Mesenchymal stem cell (in vitro differentiated cells and primary cell): ENCODE results near the gene PPP1R12C. TPM values are rescaled to one million over a fixed set of nuclear protein-coding genes. Genes with fewer than 3 reads are reported as not detected.

Experiments
- DNase-seq: peaks from one replicate; pipeline ENCODE4 v3.0.0-alpha.2; 2013
- H2AFZ ChIP-seq: one replicate; pipeline ENCODE4 v1.6.1; 2013; ENCODE audit warnings: low read depth, mild to moderate bottlenecking, control low read depth, inconsistent platforms, low read length, moderate library complexity
- H2AK5ac ChIP-seq: 2 replicates; pipeline ENCODE4 v1.6.1; 2013; ENCODE audit warnings: low read length, moderate library complexity, mild to moderate bottlenecking, inconsistent platforms; ENCODE audit not compliant: severe bottlenecking
- H2BK120ac ChIP-seq: one replicate; pipeline ENCODE4 v1.6.1; 2013; ENCODE audit warnings: low read depth, mild to moderate bottlenecking, inconsistent platforms, low read length, moderate library complexity
- H2BK12ac ChIP-seq, 2 experiments: one replicate each; pipeline ENCODE4 v1.6.1; 2013; ENCODE audit warnings: inconsistent platforms in 2 of 2, low read length in 2 of 2, mild to moderate bottlenecking in 2 of 2, moderate library complexity in 2 of 2, control low read depth in 1 of 2
- H2BK15ac ChIP-seq: one replicate; pipeline ENCODE4 v1.6.1; 2013; ENCODE audit warnings: mild to moderate bottlenecking, low read depth, inconsistent platforms; ENCODE audit not compliant: poor library complexity, severe bottlenecking
- H2BK5ac ChIP-seq: 2 replicates; pipeline ENCODE4 v1.6.1; 2013; ENCODE audit warnings: low read depth, mild to moderate bottlenecking, low read length, control low read depth, inconsistent platforms; ENCODE audit not compliant: poor library complexity, severe bottlenecking
- H3K14ac ChIP-seq, 2 experiments: one replicate each; pipeline ENCODE4 v1.6.1; 2013; ENCODE audit warnings: inconsistent platforms in 2 of 2, low read length in 2 of 2, control low read depth in 1 of 2, mild to moderate bottlenecking in 1 of 2, moderate library complexity in 1 of 2
- H3K18ac ChIP-seq, 2 experiments: one replicate each; pipeline ENCODE4 v1.6.1; 2013; ENCODE audit warnings: inconsistent platforms in 2 of 2, low read length in 2 of 2, control low read depth in 1 of 2, low read depth in 1 of 2, mild to moderate bottlenecking in 1 of 2
- H3K23ac ChIP-seq, 2 experiments: one replicate each; pipeline ENCODE4 v1.6.1; 2013; ENCODE audit warnings: inconsistent platforms in 2 of 2, low read length in 2 of 2, mild to moderate bottlenecking in 2 of 2, moderate library complexity in 2 of 2, control low read depth in 1 of 2
- H3K27ac ChIP-seq: 2 replicates; pipeline ENCODE4 v1.5.1; 2013; ENCODE audit warnings: mild to moderate bottlenecking, moderate library complexity, low read length, control low read depth, inconsistent platforms; ENCODE audit not compliant: poor library complexity, severe bottlenecking
- H3K27me3 ChIP-seq, 2 experiments: 2 replicates each; pipeline versions ENCODE4 v1.6.1 to v1.7.0; 2013; ENCODE audit warnings: low read length in 2 of 2, mild to moderate bottlenecking in 2 of 2, moderate library complexity in 2 of 2, control low read depth in 1 of 2, inconsistent platforms in 1 of 2; ENCODE audit not compliant: control insufficient read depth in 1 of 2, insufficient read depth in 1 of 2
- H3K36me3 ChIP-seq, 2 experiments: 2 replicates each; pipeline versions ENCODE4 v1.6.1 to v1.7.0; 2013; ENCODE audit warnings: low read length in 2 of 2, control low read depth in 1 of 2, inconsistent platforms in 1 of 2, low read depth in 1 of 2, mild to moderate bottlenecking in 1 of 2; ENCODE audit not compliant: insufficient read depth in 2 of 2, control insufficient read depth in 1 of 2
- H3K4ac ChIP-seq, 2 experiments: one replicate each; pipeline ENCODE4 v1.6.1; 2013; ENCODE audit warnings: inconsistent platforms in 2 of 2, low read length in 2 of 2, mild to moderate bottlenecking in 2 of 2, moderate library complexity in 2 of 2, control low read depth in 1 of 2, low read depth in 1 of 2
- H3K4me1 ChIP-seq: 2 replicates; pipeline ENCODE4 v1.6.1; 2013; ENCODE audit warnings: low read depth, low read length, control low read depth; ENCODE audit not compliant: control insufficient read depth, insufficient read depth
- H3K4me2 ChIP-seq: 2 replicates; pipeline ENCODE4 v1.6.1; 2013; ENCODE audit warnings: low read length, mild to moderate bottlenecking, inconsistent platforms; ENCODE audit not compliant: poor library complexity, severe bottlenecking
- H3K4me3 ChIP-seq, 2 experiments: 2 replicates each; pipeline versions ENCODE4 v1.5.1 to v1.7.0; 2013; ENCODE audit warnings: low read length in 2 of 2, mild to moderate bottlenecking in 2 of 2, control low read depth in 1 of 2, low read depth in 1 of 2; ENCODE audit not compliant: insufficient read depth in 1 of 2
- H3K79me1 ChIP-seq: replicated peaks from 2 replicates; pipeline ENCODE4 v1.6.1; 2013; ENCODE audit warnings: mild to moderate bottlenecking, control low read depth, low read length, inconsistent platforms; ENCODE audit not compliant: poor library complexity, severe bottlenecking
- H3K9ac ChIP-seq: 2 replicates; pipeline ENCODE4 v1.7.0; 2013; ENCODE audit warnings: mild to moderate bottlenecking, low read length, moderate library complexity
- H3K9me3 ChIP-seq: 2 replicates; pipeline ENCODE4 v1.7.0; 2013; ENCODE audit warnings: mild to moderate bottlenecking, low read length; ENCODE audit not compliant: control insufficient read depth
- H4K8ac ChIP-seq: one replicate; pipeline ENCODE4 v1.6.1; 2013; ENCODE audit warnings: inconsistent platforms, mild to moderate bottlenecking, low read length, moderate library complexity
- H4K91ac ChIP-seq: one replicate; pipeline ENCODE4 v1.6.1; 2013; ENCODE audit warnings: mild to moderate bottlenecking, low read length, inconsistent platforms
- whole genome bisulfite sequencing: methylation state at CpG from one replicate; pipeline ENCODE4 v1.1.7; 2013; ENCODE audit warnings: mixed read lengths; 5-methylcytosine and 5-hydroxymethylcytosine counted together
- small RNA-seq: library from polyadenylated mRNA; stranded (forward); fragments of <200 nt; extraction: miRNeasy Mini kit (QIAGEN cat#:217004); gene quantifications from one replicate; pipeline ENCODE3, GENCODE V24; 2013; ENCODE audit warnings: low read depth

Gene PPP1R12C

DNA sequence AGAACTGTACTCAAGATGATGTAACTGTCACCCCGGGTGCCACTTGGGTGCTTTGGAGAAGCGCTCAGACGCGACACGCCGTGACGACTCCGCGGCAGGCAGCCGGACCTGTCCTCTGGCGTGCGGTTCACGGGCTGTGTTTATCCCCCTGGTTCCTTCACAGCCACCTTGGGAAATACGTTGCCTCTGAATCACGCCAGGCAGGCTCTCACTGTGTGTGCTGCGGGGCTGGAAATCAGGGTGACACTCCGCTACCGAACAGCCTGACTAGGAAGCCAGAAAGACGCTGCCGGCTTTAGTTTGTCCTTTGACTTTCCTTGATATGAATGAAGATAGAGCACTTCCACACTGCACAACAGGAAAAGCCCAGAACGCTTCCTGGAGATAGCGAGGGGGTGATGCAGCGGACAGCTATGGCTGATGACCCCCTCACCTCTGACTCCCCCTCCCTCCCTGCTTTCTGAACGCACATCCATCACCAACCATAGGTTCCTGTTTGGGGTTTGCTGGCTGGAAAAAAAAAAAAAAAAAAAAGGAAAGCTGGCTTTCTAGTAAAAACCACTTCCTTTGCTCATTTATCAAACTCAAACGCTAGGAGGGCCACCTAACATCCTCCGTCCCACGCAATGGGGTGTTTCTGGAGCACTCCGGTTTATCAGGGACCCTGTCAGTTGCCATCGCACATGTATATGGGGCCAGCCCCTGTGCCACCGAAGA is 75.7 kb downstream of the PPP1R12C start:
- Histone ChIP-seq H3K4me3 (no peak overlapping the region), H3K79me1 (peaks cover 2% of the 10 kb centered on the region), H3K14ac (no peak overlapping the region), H3K27ac (no peak overlapping the region), H2BK5ac (no peak overlapping the region), H2AFZ (no peak overlapping the region), H3K4ac (no peak overlapping the region), H3K4me1 (no peaks in the 10 kb centered on the region), H3K18ac (no peak overlapping the region), H4K91ac (no peak overlapping the region), H2BK12ac (no peak overlapping the region), H3K9ac (no peak overlapping the region), H3K27me3 (no peaks in the 10 kb centered on the region), H3K36me3 (peaks cover 34 to 42% of the 10 kb centered on the region in 2 experiments), H3K9me3 (no peaks in the 10 kb centered on the region), H3K4me2 (no peak overlapping the region), H2AK5ac (no peak overlapping the region), H2BK120ac (no peak overlapping the region), H2BK15ac (no peak overlapping the region), H3K23ac (no peak overlapping the region), H4K8ac (no peak overlapping the region)
- 98% methylated on average over 26 of the region's 30 CpGs for WGBS
- DNase-seq, result no peak

DNA sequence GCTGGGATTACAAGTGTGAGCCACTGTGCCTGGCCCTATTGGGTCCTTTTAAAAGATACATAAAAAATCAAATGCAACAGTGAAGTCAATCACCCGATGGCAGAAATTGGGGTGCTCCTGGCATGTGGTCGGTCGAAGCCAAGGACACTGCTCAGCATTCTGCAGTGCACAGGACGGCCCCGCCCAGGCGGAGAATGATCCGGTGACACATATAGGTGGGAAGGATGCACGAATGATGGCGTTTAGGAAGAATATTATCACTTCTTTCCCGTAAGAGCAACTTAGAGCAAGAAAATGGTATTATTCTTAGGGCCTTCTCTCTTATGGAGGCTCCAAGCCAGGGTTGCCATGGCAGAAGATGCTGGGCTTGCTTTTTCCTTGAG is 76.2 kb downstream of the PPP1R12C start:
- peaks cover 29 to 37% of the 10 kb centered on the region in 2 experiments for H3K36me3 ChIP-seq
- peaks cover 2% of the 10 kb centered on the region for H3K79me1 ChIP-seq
- H2BK12ac ChIP-seq, result no peak overlapping the region
- no peak overlapping the region for H3K4me3 ChIP-seq
- H3K4me2 ChIP-seq, result no peak overlapping the region
- H3K27ac ChIP-seq, result no peak overlapping the region
- H2AFZ ChIP-seq, result no peak overlapping the region
- H2BK5ac ChIP-seq, result no peak overlapping the region
- no peak overlapping the region for H3K18ac ChIP-seq
- no peak overlapping the region for H2BK120ac ChIP-seq
- no peak overlapping the region for H4K91ac ChIP-seq
- no peaks in the 10 kb centered on the region for H3K4me1 ChIP-seq
- no peak overlapping the region for H2BK15ac ChIP-seq
- no peak overlapping the region for H3K4ac ChIP-seq
- H3K14ac ChIP-seq, result no peak overlapping the region
- no peak overlapping the region for H2AK5ac ChIP-seq
- no peak overlapping the region for H4K8ac ChIP-seq
- no peaks in the 10 kb centered on the region for H3K27me3 ChIP-seq
- no peak for DNase-seq
- H3K9ac ChIP-seq, result no peak overlapping the region
- 94% methylated on average over 10 of the region's 10 CpGs for WGBS
- no peaks in the 10 kb centered on the region for H3K9me3 ChIP-seq
- no peak overlapping the region for H3K23ac ChIP-seq

Small RNA genes within 50 kb of the gene (small RNA-seq; reads per million reads assigned to genes)
- gene MIR7975, result not detected
- gene RF01210, result not detected
